ENCODE results near the gene RIPPLY3.
"Not testable (repeated sequence)": the region's sequence is repeated elsewhere in the genome, so short reads cannot be mapped to it uniquely, and the experiment has no call there.

RIPPLY3 gene

GRCh38 chr21:37041706-37042271 is 35.3 kb downstream of the RIPPLY3 start:
- H3K4me3 ChIP-seq (ENCODE audit: low read length), result no peak overlapping the region
- TF ChIP-seq CTCF (conservative IDR thresholded peaks at IDR 0.05; ENCODE audit: low read length), result no peak
- no peak for DNase-seq (ENCODE audit: low read depth)

- no peak overlapping the region for H3K4me3 ChIP-seq (ENCODE audit: low read length)
- no peak for DNase-seq (ENCODE audit: low read depth)
- no peak for TF ChIP-seq CTCF (conservative IDR thresholded peaks at IDR 0.05; ENCODE audit: low read length)
Measured at GRCh38 chr21:37043818-37044217, 37.3 kb downstream of the RIPPLY3 start.

GRCh38 chr21:37044643-37045042 is 38.1 kb downstream of the RIPPLY3 start:
- no peak overlapping the region for H3K4me3 ChIP-seq (ENCODE audit: low read length)
- no peak for TF ChIP-seq CTCF (conservative IDR thresholded peaks at IDR 0.05; ENCODE audit: low read length)
- no peak for DNase-seq (ENCODE audit: low read depth)

GRCh38 chr21:37045149-37045548 is 38.6 kb downstream of the RIPPLY3 start:
- no peak overlapping the region for H3K4me3 ChIP-seq (ENCODE audit: low read length)
- no peak for TF ChIP-seq CTCF (conservative IDR thresholded peaks at IDR 0.05; ENCODE audit: low read length)
- DNase-seq (ENCODE audit: low read depth), result no peak

- TF ChIP-seq CTCF (conservative IDR thresholded peaks at IDR 0.05; ENCODE audit: low read length), result no peak
- no peak for DNase-seq (ENCODE audit: low read depth)
- H3K4me3 ChIP-seq (ENCODE audit: low read length), result no peak overlapping the region
Measured at GRCh38 chr21:37045556-37045955, 39.1 kb downstream of the RIPPLY3 start.

DNA sequence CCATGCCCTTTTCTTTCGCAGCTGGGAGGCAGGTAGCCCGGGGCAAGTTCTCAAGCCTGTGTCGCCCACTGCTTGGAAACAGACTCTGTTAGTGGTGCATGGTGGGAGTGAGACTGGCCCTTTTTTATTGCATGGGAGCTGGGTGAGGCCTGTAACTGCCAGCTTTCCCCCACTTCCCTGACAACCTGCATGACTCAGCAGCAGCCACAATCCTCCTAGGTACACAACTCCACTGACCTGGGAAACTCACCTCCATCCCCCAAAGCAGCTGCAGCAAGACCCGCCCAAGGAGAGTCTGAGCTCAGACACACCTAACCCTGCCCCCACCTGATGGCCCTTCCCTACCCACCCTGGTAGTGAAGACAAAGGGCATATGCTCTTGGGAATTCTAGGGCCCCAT is 40.6 kb downstream of the RIPPLY3 start:
- no peak overlapping the region for H3K4me3 ChIP-seq (ENCODE audit: low read length)
- DNase-seq (ENCODE audit: low read depth), result no peak
- TF ChIP-seq CTCF (conservative IDR thresholded peaks at IDR 0.05; ENCODE audit: low read length), result no peak

- H3K4me3 ChIP-seq (ENCODE audit: low read length), result not testable (repeated sequence)
Measured at GRCh38 chr21:37049741-37050140, 43.2 kb downstream of the RIPPLY3 start.

More at GRCh38 chr21:37049741-37050140, 43.2 kb downstream of the RIPPLY3 start:
- DNase-seq (ENCODE audit: low read depth), result not testable (repeated sequence)
